ENCODE data around the gene PRKN.

The PRKN gene

GRCh38 chr6:162562041-162562440 lies 165.5 kb downstream of the PRKN start:
- no peak overlapping the region for H3K4me3 ChIP-seq (ENCODE audit: low read depth, low read length)
- TF ChIP-seq CTCF (IDR thresholded peaks at IDR 0.05; ENCODE audit: low read depth, low read length): no peak

GRCh38 chr6:162560891-162561290 lies 166.7 kb downstream of the PRKN start:
- no peak overlapping the region for H3K4me3 ChIP-seq (ENCODE audit: low read depth, low read length)
- TF ChIP-seq CTCF (IDR thresholded peaks at IDR 0.05; ENCODE audit: low read depth, low read length): no peak

GRCh38 chr6:162554531-162554930 lies 173.0 kb downstream of the PRKN start:
- no peak for TF ChIP-seq CTCF (IDR thresholded peaks at IDR 0.05; ENCODE audit: low read depth, low read length)
- no peak overlapping the region for H3K4me3 ChIP-seq (ENCODE audit: low read depth, low read length)

GRCh38 chr6:162546905-162547304 lies 180.7 kb downstream of the PRKN start:
- no peak overlapping the region for H3K4me3 ChIP-seq (ENCODE audit: low read depth, low read length)

GRCh38 chr6:162543221-162543620 lies 184.3 kb downstream of the PRKN start:
- no peak overlapping the region for H3K4me3 ChIP-seq (ENCODE audit: low read depth, low read length)
- no peak for TF ChIP-seq CTCF (IDR thresholded peaks at IDR 0.05; ENCODE audit: low read depth, low read length)

More at GRCh38 chr6:162546905-162547304, 180.7 kb downstream of the PRKN start:
- TF ChIP-seq CTCF (IDR thresholded peaks at IDR 0.05; ENCODE audit: low read depth, low read length): no peak

GRCh38 chr6:162541019-162541601 lies 186.5 kb downstream of the PRKN start:
- TF ChIP-seq CTCF (IDR thresholded peaks at IDR 0.05; ENCODE audit: low read depth, low read length): no peak
- H3K4me3 ChIP-seq (ENCODE audit: low read depth, low read length): no peak overlapping the region

GRCh38 chr6:162539321-162539720 lies 188.2 kb downstream of the PRKN start:
- no peak for TF ChIP-seq CTCF (IDR thresholded peaks at IDR 0.05; ENCODE audit: low read depth, low read length)
- no peak overlapping the region for H3K4me3 ChIP-seq (ENCODE audit: low read depth, low read length)

Measured in WI38 (cell line).